ENCODE data around the gene ATM. TPM values are rescaled to one million over a fixed set of nuclear protein-coding genes. Genes with fewer than 3 reads are reported as not detected.

Gene ATM
- total and polyA plus RNA-seq, 10 of the 15 experiments (the other 5 are each of a cell fraction or from before 2014, with no cell fraction given) = 10.0 to 91.5 (median 40.2) TPM

- TF ChIP-seq, protein P1, sequence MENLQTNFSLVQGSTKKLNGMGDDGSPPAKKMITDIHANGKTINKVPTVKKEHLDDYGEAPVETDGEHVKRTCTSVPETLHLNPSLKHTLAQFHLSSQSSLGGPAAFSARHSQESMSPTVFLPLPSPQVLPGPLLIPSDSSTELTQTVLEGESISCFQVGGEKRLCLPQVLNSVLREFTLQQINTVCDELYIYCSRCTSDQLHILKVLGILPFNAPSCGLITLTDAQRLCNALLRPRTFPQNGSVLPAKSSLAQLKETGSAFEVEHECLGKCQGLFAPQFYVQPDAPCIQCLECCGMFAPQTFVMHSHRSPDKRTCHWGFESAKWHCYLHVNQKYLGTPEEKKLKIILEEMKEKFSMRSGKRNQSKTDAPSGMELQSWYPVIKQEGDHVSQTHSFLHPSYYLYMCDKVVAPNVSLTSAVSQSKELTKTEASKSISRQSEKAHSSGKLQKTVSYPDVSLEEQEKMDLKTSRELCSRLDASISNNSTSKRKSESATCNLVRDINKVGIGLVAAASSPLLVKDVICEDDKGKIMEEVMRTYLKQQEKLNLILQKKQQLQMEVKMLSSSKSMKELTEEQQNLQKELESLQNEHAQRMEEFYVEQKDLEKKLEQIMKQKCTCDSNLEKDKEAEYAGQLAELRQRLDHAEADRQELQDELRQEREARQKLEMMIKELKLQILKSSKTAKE (IDR thresholded peaks at IDR 0.05; ENCODE audit: low read depth, poor library complexity, severe bottlenecking) = peak; percentile 16
- TF ChIP-seq EGR1 (IDR thresholded peaks at IDR 0.05; ENCODE audit: borderline replicate concordance in 1 of 2, low read depth in 2 of 2, low read length in 2 of 2) (no peak), ZNF622 (IDR thresholded peaks at IDR 0.05) (no peak), ASH2L (IDR thresholded peaks at IDR 0.05; ENCODE audit: borderline replicate concordance, low read depth) (no peak), SIN3A (IDR thresholded peaks at IDR 0.05; ENCODE audit: low read depth, low read length) (peak; percentile 46; the same call in 1 of the 2 replicates), KLF5 (IDR thresholded peaks at IDR 0.05; ENCODE audit: partially characterized antibody) (peak; percentile 60), SREBF2 (IDR thresholded peaks at IDR 0.05; ENCODE audit: low read length) (no peak), SMC3 (IDR thresholded peaks at IDR 0.05; ENCODE audit: borderline replicate concordance, low read length) (no peak), YBX1 (IDR thresholded peaks at IDR 0.05) (no peak), TCF7 (IDR thresholded peaks at IDR 0.05; ENCODE audit: borderline replicate concordance) (no peak), MAX (IDR thresholded peaks at IDR 0.05; ENCODE audit: low read depth, low read length) (no peak), TCF12 (IDR thresholded peaks at IDR 0.05; ENCODE audit: low read depth, low read length) (no peak), USF2 (IDR thresholded peaks at IDR 0.05; ENCODE audit: borderline replicate concordance, low read depth, low read length) (no peak), PKNOX1 (IDR thresholded peaks at IDR 0.05) (no peak), YY1 (IDR thresholded peaks at IDR 0.05; ENCODE audit: low read depth, low read length) (peak; percentile 65; the same call in 1 of the 2 replicates), BCL11A (IDR thresholded peaks at IDR 0.05; ENCODE audit: low read depth, low read length) (no peak), ATF7 (IDR thresholded peaks at IDR 0.05; ENCODE audit: low read depth) (no peak), CREM (IDR thresholded peaks at IDR 0.05; ENCODE audit: low read depth) (no peak), NBN (IDR thresholded peaks at IDR 0.05) (peak; percentile 8; the same call in 1 of the 2 replicates), NR2C1 (IDR thresholded peaks at IDR 0.05) (no peak), NFYA (IDR thresholded peaks at IDR 0.05; ENCODE audit: borderline replicate concordance, low read depth, low read length) (no peak), CHD1 (IDR thresholded peaks at IDR 0.05; ENCODE audit: low read depth, low read length) (no peak)
- TF ChIP-seq, protein P2, sequence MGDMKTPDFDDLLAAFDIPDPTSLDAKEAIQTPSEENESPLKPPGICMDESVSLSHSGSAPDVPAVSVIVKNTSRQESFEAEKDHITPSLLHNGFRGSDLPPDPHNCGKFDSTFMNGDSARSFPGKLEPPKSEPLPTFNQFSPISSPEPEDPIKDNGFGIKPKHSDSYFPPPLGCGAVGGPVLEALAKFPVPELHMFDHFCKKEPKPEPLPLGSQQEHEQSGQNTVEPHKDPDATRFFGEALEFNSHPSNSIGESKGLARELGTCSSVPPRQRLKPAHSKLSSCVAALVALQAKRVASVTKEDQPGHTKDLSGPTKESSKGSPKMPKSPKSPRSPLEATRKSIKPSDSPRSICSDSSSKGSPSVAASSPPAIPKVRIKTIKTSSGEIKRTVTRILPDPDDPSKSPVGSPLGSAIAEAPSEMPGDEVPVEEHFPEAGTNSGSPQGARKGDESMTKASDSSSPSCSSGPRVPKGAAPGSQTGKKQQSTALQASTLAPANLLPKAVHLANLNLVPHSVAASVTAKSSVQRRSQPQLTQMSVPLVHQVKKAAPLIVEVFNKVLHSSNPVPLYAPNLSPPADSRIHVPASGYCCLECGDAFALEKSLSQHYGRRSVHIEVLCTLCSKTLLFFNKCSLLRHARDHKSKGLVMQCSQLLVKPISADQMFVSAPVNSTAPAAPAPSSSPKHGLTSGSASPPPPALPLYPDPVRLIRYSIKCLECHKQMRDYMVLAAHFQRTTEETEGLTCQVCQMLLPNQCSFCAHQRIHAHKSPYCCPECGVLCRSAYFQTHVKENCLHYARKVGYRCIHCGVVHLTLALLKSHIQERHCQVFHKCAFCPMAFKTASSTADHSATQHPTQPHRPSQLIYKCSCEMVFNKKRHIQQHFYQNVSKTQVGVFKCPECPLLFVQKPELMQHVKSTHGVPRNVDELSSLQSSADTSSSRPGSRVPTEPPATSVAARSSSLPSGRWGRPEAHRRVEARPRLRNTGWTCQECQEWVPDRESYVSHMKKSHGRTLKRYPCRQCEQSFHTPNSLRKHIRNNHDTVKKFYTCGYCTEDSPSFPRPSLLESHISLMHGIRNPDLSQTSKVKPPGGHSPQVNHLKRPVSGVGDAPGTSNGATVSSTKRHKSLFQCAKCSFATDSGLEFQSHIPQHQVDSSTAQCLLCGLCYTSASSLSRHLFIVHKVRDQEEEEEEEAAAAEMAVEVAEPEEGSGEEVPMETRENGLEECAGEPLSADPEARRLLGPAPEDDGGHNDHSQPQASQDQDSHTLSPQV (IDR thresholded peaks at IDR 0.05) = no peak
These were observed 825 bp upstream of the ATM start (continued) for GRCh38 chr11:108221911-108222573.

All from GM12878 (cell line).